Stomach (tissue), 9 donors: Measurements from ENCODE around the gene ZDHHC9. TPM values are rescaled to one million over a fixed set of nuclear protein-coding genes. Genes with fewer than 3 reads are reported as not detected.
"Not testable (repeated sequence)": the region's sequence is repeated elsewhere in the genome, so short reads cannot be mapped to it uniquely, and the experiment has no call there.

Experiments used
- DNase-seq, 2 donors: peaks; one replicate each; pipeline versions ENCODE4 v3.0.0 to v3.0.0-alpha.2; 2013 to 2019
- H3K27ac ChIP-seq, 5 donors: fragments of 200-600 bp in 4 of 5; sonication (generic) in 4 of 5; one replicate each; pipeline ENCODE4 v1.5.1; 2013 to 2019; ENCODE audit warnings: mild to moderate bottlenecking in 1 of 5, moderate library complexity in 1 of 5
- H3K27me3 ChIP-seq, 3 donors: fragments of 200-600 bp; sonication (generic); one replicate each; pipeline ENCODE4 v1.5.1; 2017 to 2019; ENCODE audit warnings: mixed run types in 1 of 3
- H3K36me3 ChIP-seq, 4 donors: fragments of 200-600 bp; sonication (generic); 1 replicate in 3 of 4; 2 replicates in 1 of 4; pipeline ENCODE4 v1.5.1; 2016 to 2019
- H3K4me1 ChIP-seq, 4 donors: fragments of 200-600 bp; sonication (generic); one replicate each; pipeline ENCODE4 v1.5.1; 2016 to 2019
- H3K4me3 ChIP-seq, 4 donors: fragments of 200-600 bp; sonication (generic) in 3 of 4; one replicate each; pipeline ENCODE4 v1.5.1; 2016 to 2019; ENCODE audit warnings: mild to moderate bottlenecking in 1 of 4
- H3K9me3 ChIP-seq, 4 donors: fragments of 200-600 bp; sonication (generic); one replicate each; pipeline ENCODE4 v1.5.1; 2016 to 2019
- EP300 ChIP-seq: sonication (generic); formaldehyde crosslinking; IDR thresholded peaks from one replicate; pipeline ENCODE4 v1.6.1; 2017; ENCODE audit warnings: antibody characterized with exemption
- POLR2A ChIP-seq, 4 donors: fragments of 450-650 bp; IDR thresholded peaks; one replicate each; pipeline ENCODE4 v1.6.1; 2016; ENCODE audit warnings: antibody characterized with exemption in 4 of 4, control low read depth in 2 of 4, mild to moderate bottlenecking in 1 of 4, moderate library complexity in 1 of 4
- POLR2AphosphoS5 ChIP-seq, 3 donors: sonication (generic); formaldehyde crosslinking; IDR thresholded peaks; one replicate each; pipeline ENCODE4 v1.6.1; 2016; ENCODE audit warnings: antibody characterized with exemption in 3 of 3
- WGBS, 5 donors: extraction: QIAGEN DNeasy Blood & Tissue Kit in 3 of 5; methylation state at CpG; one replicate each; pipeline versions ENCODE4 v1.1.5 to v1.1.7; 2013 to 2018; 5-methylcytosine and 5-hydroxymethylcytosine counted together
- intact Hi-C: fragments of 100-400 bp; cut with DNase I; formaldehyde crosslinking; loops from one replicate; pipeline ENCODE4 v1.15.1; 2023; ENCODE audit warnings: low total_unique reads
- polyA plus RNA-seq, 3 donors: library from polyadenylated mRNA; stranded (reverse); fragments of 200-250 nt; gene quantifications; one replicate each; pipeline ENCODE4 v1.2.3, GENCODE V29; 2013
- total RNA-seq, 5 donors: library from RNA; depleted of rRNA; stranded (reverse); fragments of >200 nt; gene quantifications; one replicate each; pipeline versions ENCODE4 v1.1.0 to v1.2.3, GENCODE V29; 2014 to 2016
- TF ChIP-seq, protein P1 (sequence below), 7 experiments: fragments of 450-650 bp in 4 of 7; fragments of 200-600 bp in 3 of 7; sonication (generic) in 3 of 7; IDR thresholded peaks; one replicate each; pipeline ENCODE4 v1.5.1; 2016 to 2019; ENCODE audit warnings: antibody characterized with exemption in 7 of 7, control low read depth in 2 of 7, mild to moderate bottlenecking in 1 of 7
- donor health status: healthy with polysubstance abuse.
- donor health status: Bipolar disorder and iron deficiency.
- donor health status: healthy.

The ZDHHC9 gene
- total and polyA plus RNA-seq, 8 donors = 8.1 to 30.1 (median 17.4) TPM; not detected in 1

DNA sequence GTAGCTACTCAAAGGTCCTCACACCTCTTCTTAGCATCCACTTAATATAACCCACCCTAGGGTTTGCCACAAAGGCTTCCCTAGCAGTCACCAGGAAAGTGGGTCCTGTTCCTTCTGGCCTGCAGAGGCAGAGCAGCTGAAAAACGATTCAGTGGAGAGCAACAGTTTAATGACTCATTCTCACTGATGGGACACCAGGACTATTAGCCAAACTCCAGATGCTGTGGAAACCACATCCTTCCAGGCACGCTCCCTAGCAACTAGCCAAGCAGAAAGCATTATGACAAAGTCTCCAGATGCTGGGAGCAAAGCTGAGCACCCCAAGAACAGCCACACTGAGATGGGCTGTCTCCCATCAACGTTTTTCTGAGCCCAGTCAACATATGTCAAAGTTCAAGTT is 32.0 kb upstream of the ZDHHC9 start:
- intact Hi-C loops = no loop called here
- no peak overlapping the region for H3K4me3 ChIP-seq
- TF ChIP-seq, protein P1, sequence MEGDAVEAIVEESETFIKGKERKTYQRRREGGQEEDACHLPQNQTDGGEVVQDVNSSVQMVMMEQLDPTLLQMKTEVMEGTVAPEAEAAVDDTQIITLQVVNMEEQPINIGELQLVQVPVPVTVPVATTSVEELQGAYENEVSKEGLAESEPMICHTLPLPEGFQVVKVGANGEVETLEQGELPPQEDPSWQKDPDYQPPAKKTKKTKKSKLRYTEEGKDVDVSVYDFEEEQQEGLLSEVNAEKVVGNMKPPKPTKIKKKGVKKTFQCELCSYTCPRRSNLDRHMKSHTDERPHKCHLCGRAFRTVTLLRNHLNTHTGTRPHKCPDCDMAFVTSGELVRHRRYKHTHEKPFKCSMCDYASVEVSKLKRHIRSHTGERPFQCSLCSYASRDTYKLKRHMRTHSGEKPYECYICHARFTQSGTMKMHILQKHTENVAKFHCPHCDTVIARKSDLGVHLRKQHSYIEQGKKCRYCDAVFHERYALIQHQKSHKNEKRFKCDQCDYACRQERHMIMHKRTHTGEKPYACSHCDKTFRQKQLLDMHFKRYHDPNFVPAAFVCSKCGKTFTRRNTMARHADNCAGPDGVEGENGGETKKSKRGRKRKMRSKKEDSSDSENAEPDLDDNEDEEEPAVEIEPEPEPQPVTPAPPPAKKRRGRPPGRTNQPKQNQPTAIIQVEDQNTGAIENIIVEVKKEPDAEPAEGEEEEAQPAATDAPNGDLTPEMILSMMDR (IDR thresholded peaks at IDR 0.05) = no peak
- TF ChIP-seq EP300 (no peak), POLR2A (IDR thresholded peaks at IDR 0.05) (no peak), POLR2AphosphoS5 (IDR thresholded peaks at IDR 0.05) (no peak)
- H3K9me3 ChIP-seq = peaks cover 0 to 7% (median 0%) of the 10 kb centered on the region in 4 donors
- 30 to 43% (median 40%) methylated on average over 2 to 3 of the region's 3 CpGs for WGBS, 5 donors
- no peaks in the 10 kb centered on the region for H3K36me3 ChIP-seq
- DNase-seq = no peak
- no peak overlapping the region for H3K27ac ChIP-seq
- no peaks in the 10 kb centered on the region for H3K4me1 ChIP-seq
- H3K27me3 ChIP-seq = peaks cover 0 to 5% (median 0%) of the 10 kb centered on the region in 3 donors

DNA sequence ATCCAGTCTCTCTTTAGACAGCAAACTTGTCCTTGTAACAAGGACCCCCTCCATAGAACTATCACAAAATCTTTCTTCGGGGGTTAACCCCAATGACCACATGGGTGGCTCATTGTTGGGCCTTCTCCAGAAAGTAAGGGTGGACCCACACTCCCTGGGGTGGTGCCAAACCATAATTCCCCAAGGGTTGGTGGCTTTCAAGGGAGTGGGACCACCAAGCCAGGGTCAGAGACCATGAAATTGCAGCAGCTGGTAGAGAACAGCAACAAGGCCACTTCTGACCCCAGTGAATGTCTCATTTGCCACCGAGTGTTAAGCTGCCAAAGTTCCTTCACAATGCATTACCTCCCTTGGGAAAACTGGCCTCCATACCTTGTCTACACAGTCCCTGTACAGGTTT is 28.8 kb upstream of the ZDHHC9 start:
- Histone ChIP-seq H3K27me3 (no peaks in the 10 kb centered on the region), H3K27ac (no peak overlapping the region), H3K4me3 (no peak overlapping the region), H3K36me3 (no peaks in the 10 kb centered on the region), H3K9me3 (peaks cover 0 to 7% (median 0%) of the 10 kb centered on the region in 4 donors), H3K4me1 (no peaks in the 10 kb centered on the region)
- TF ChIP-seq POLR2A (IDR thresholded peaks at IDR 0.05) (no peak), POLR2AphosphoS5 (IDR thresholded peaks at IDR 0.05) (no peak), EP300 (no peak)
- TF ChIP-seq, protein P1 (IDR thresholded peaks at IDR 0.05) = no peak
- intact Hi-C loops = no loop called here
- WGBS, 5 donors = 56 to 100% (median 75%) methylated on average over 2 of the region's 2 CpGs
- no peak for DNase-seq

DNA sequence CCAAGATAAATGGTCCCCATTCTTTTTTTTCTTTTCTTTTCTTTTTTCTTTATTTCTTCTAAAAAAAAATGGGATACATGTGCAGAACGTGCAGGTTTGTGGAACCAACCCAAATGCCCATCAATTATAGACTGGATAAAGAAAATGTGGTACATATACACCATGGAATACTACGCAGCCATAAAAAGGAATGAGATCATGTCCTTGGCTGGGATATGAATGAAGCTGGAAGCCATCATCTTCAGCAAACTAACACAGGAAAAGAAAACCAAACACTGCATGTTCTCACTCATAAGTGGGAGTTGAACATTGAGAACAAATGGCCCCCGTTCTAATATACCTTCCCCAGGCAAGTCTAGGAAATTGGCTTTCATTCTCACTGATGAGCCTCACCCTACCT is 22.6 kb upstream of the ZDHHC9 start:
- WGBS, 5 donors = 62 to 73% (median 64%) methylated on average over 3 of the region's 3 CpGs
- intact Hi-C loops, H3K36me3 ChIP-seq, H3K4me3 ChIP-seq, H3K27me3 ChIP-seq, H3K27ac ChIP-seq, DNase-seq, H3K9me3 ChIP-seq, H3K4me1 ChIP-seq: not testable (repeated sequence)

DNA sequence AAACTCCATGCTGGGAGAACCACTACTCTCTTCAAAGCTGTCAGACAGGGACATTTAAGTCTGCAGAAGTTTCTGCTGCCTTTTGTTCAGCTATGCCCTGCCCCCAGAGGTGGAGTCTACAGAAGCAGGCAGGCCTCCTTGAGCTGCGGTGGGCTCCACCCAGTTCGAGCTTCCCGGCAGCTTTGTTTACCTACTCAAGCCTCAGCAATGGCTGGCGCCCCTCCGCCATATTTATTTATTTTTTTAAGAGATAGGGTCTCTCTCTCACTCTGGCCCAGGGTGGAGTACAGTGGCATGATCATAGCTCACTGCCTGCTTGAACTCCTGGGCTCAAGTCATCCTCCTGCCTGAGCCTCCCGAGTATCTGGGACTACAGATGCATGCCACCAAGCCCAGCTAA is 15.4 kb upstream of the ZDHHC9 start:
- H3K9me3 ChIP-seq, H3K4me3 ChIP-seq, H3K27me3 ChIP-seq, DNase-seq, H3K27ac ChIP-seq, H3K36me3 ChIP-seq, intact Hi-C loops, H3K4me1 ChIP-seq: not testable (repeated sequence)
- 29 to 61% (median 49%) methylated on average over 2 to 6 of the region's 6 CpGs for WGBS, 5 donors

DNA sequence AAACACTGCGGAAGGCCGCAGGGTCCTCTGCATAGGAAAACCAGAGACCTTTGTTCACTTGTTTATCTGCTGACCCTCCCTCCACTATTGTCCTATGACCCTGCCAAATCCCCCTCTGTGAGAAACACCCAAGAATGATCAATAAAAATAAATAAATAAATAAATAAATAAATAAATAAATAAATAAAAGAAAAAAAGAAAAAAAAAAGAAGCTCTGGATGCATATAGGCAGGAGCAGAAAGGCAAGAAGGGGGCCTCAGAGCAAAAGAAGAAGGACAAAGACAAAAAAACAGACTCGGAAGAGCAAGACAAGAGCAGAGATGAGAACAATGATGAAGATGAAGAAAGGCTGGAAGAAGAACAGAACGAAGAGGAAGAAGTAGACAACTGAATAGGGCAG is 8.1 kb upstream of the ZDHHC9 start:
- H3K36me3 ChIP-seq, H3K27me3 ChIP-seq, H3K27ac ChIP-seq, intact Hi-C loops, H3K4me1 ChIP-seq, H3K9me3 ChIP-seq, H3K4me3 ChIP-seq, DNase-seq: not testable (repeated sequence)
- 67 to 93% (median 84%) methylated on average over 1 to 2 of the region's 4 CpGs for WGBS, 5 donors

DNA sequence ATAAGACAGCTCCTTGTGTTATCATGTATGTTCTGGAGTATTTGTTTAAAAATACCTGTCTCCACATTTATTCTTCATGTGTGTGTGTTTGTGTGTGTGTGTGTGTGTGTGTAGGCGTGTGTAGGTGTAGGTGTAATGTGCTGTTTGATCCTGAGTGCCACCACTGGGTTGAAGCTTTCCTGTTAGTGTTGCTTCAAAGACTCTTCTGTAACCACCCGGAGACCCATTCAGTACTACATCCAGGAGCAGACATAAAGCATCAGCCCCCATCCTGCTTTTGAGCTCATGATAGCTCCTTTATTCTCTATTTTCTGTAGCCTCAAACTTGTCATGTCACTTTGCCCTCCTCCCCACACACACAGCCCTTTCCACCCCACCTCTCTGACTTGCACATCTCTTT is 3.0 kb upstream of the ZDHHC9 start:
- Histone ChIP-seq H3K9me3 (no peaks in the 10 kb centered on the region), H3K4me3 (no peak overlapping the region), H3K36me3 (no peaks in the 10 kb centered on the region), H3K27ac (no peak overlapping the region), H3K4me1 (peaks cover 0 to 12% (median 3%) of the 10 kb centered on the region in 4 donors), H3K27me3 (no peaks in the 10 kb centered on the region)
- intact Hi-C loops = no loop called here
- 52 to 91% (median 74%) methylated on average over 2 of the region's 2 CpGs for WGBS, 5 donors
- DNase-seq = no peak
- TF ChIP-seq POLR2A (IDR thresholded peaks at IDR 0.05) (no peak), EP300 (no peak), POLR2AphosphoS5 (IDR thresholded peaks at IDR 0.05) (no peak)
